Raji (cell line): ENCODE data around the gene TMEM219.

Experiments
- POLR2A ChIP-seq: IDR thresholded peaks from 2 replicates; pipeline ENCODE4 v1.6.1; 2011; ENCODE audit warnings: low read depth, low read length, control low read depth; ENCODE audit not compliant: insufficient read depth

The TMEM219 gene

GRCh38 chr16:29943846-29944799 lies 17.8 kb upstream of the TMEM219 start:
- no peak for TF ChIP-seq POLR2A

GRCh38 chr16:29947897-29948296 lies 14.0 kb upstream of the TMEM219 start:
- TF ChIP-seq POLR2A: no peak

GRCh38 chr16:29950806-29951461 lies 10.9 kb upstream of the TMEM219 start:
- TF ChIP-seq POLR2A: no peak

GRCh38 chr16:29951625-29952365 lies 10.1 kb upstream of the TMEM219 start:
- TF ChIP-seq POLR2A: no peak

GRCh38 chr16:29958756-29959155 lies 3.1 kb upstream of the TMEM219 start:
- TF ChIP-seq POLR2A: no peak

- no peak for TF ChIP-seq POLR2A
Observed at GRCh38 chr16:29959293-29959692, 2.6 kb upstream of the TMEM219 start.

GRCh38 chr16:29961127-29961478 lies 776 bp upstream of the TMEM219 start:
- TF ChIP-seq POLR2A: no peak

- TF ChIP-seq POLR2A: no peak
Observed at GRCh38 chr16:29962344-29962994, 590 bp downstream of the TMEM219 start.

GRCh38 chr16:29963021-29963743 lies 1.3 kb downstream of the TMEM219 start:
- no peak for TF ChIP-seq POLR2A

GRCh38 chr16:29968205-29968604 lies 6.3 kb downstream of the TMEM219 start:
- no peak for TF ChIP-seq POLR2A

GRCh38 chr16:29971304-29971703 lies 9.4 kb downstream of the TMEM219 start:
- TF ChIP-seq POLR2A: no peak

GRCh38 chr16:29972500-29972899 lies 10.6 kb downstream of the TMEM219 start:
- no peak for TF ChIP-seq POLR2A

GRCh38 chr16:29972992-29973383 lies 11.1 kb downstream of the TMEM219 start:
- no peak for TF ChIP-seq POLR2A
